Measurements from ENCODE around the gene SLC22A15. TPM values are rescaled to one million over a fixed set of nuclear protein-coding genes. Genes with fewer than 3 reads are reported as not detected.
"Not testable (repeated sequence)": the region's sequence is repeated elsewhere in the genome, so short reads cannot be mapped to it uniquely, and the experiment has no call there.

SLC22A15 gene
- total RNA-seq, 4 donors from 2014 or later, result 7.2 to 19.9 (median 8.8) TPM

- peaks cover 30% of the 10 kb centered on the region for H3K36me3 ChIP-seq
- DNase-seq (ENCODE audit: low spot score in 2 of 2), result no peak
- H3K4me1 ChIP-seq, result no peaks in the 10 kb centered on the region
- TF ChIP-seq POLR2A (IDR thresholded peaks at IDR 0.05) (no peak), CTCF (IDR thresholded peaks at IDR 0.05) (no peak), EP300 (IDR thresholded peaks at IDR 0.05) (no peak), POLR2AphosphoS5 (IDR thresholded peaks at IDR 0.05) (no peak)
- H3K9me3 ChIP-seq, result no peaks in the 10 kb centered on the region
- H3K4me3 ChIP-seq, result no peak overlapping the region
- H3K27me3 ChIP-seq, result no peaks in the 10 kb centered on the region
- 51% methylated on average over 3 of the region's 3 CpGs for WGBS
- H3K27ac ChIP-seq, result no peak overlapping the region
Measured at GRCh38 chr1:116033322-116033721, 57.0 kb downstream of the SLC22A15 start.

- peaks cover 37% of the 10 kb centered on the region for H3K36me3 ChIP-seq
- WGBS, result 85% methylated on average over 4 of the region's 4 CpGs
- no peak overlapping the region for H3K27ac ChIP-seq
- H3K27me3 ChIP-seq, result no peaks in the 10 kb centered on the region
- H3K4me1 ChIP-seq, result no peaks in the 10 kb centered on the region
- DNase-seq (ENCODE audit: low spot score in 2 of 2), result no peak
- TF ChIP-seq POLR2AphosphoS5 (IDR thresholded peaks at IDR 0.05), result no peak
- no peak for TF ChIP-seq EP300 (IDR thresholded peaks at IDR 0.05)
- TF ChIP-seq POLR2A (IDR thresholded peaks at IDR 0.05), result no peak
- TF ChIP-seq CTCF (IDR thresholded peaks at IDR 0.05), result no peak
- no peaks in the 10 kb centered on the region for H3K9me3 ChIP-seq
- no peak overlapping the region for H3K4me3 ChIP-seq
Measured at GRCh38 chr1:116036255-116036654, 59.9 kb downstream of the SLC22A15 start.

- 90% methylated on average over 1 of the region's 2 CpGs for WGBS
- Histone ChIP-seq H3K4me1 (no peaks in the 10 kb centered on the region), H3K27ac (no peak overlapping the region), H3K27me3 (no peaks in the 10 kb centered on the region), H3K4me3 (no peak overlapping the region), H3K9me3 (no peaks in the 10 kb centered on the region), H3K36me3 (peaks cover 25% of the 10 kb centered on the region)
- TF ChIP-seq EP300 (IDR thresholded peaks at IDR 0.05) (no peak), POLR2A (IDR thresholded peaks at IDR 0.05) (no peak), POLR2AphosphoS5 (IDR thresholded peaks at IDR 0.05) (no peak), CTCF (IDR thresholded peaks at IDR 0.05) (no peak)
- DNase-seq (ENCODE audit: low spot score in 2 of 2), result no peak
Measured at GRCh38 chr1:116038679-116039078, 62.4 kb downstream of the SLC22A15 start.

GRCh38 chr1:116044071-116044470, 67.8 kb downstream of the SLC22A15 start:
- Histone ChIP-seq H3K4me3 (no peak overlapping the region), H3K36me3 (peaks cover 3% of the 10 kb centered on the region)
- TF ChIP-seq EP300 (IDR thresholded peaks at IDR 0.05) (no peak), POLR2AphosphoS5 (IDR thresholded peaks at IDR 0.05) (no peak), POLR2A (IDR thresholded peaks at IDR 0.05) (no peak), CTCF (IDR thresholded peaks at IDR 0.05) (no peak)

GRCh38 chr1:116046933-116047332, 70.6 kb downstream of the SLC22A15 start:
- H3K9me3 ChIP-seq; DNase-seq (ENCODE audit: low spot score in 2 of 2); H3K36me3 ChIP-seq; H3K4me3 ChIP-seq; H3K27me3 ChIP-seq; H3K4me1 ChIP-seq; H3K27ac ChIP-seq: not testable (repeated sequence)
- WGBS, result 99% methylated on average over 7 of the region's 8 CpGs

More at GRCh38 chr1:116044071-116044470, 67.8 kb downstream of the SLC22A15 start:
- DNase-seq (ENCODE audit: low spot score in 2 of 2), result no peak
- Histone ChIP-seq H3K27me3 (no peaks in the 10 kb centered on the region), H3K4me1 (no peaks in the 10 kb centered on the region), H3K9me3 (no peaks in the 10 kb centered on the region), H3K27ac (no peak overlapping the region)
- WGBS, result 94% methylated on average over 4 of the region's 4 CpGs

- not testable (repeated sequence) for H3K27me3 ChIP-seq; DNase-seq (ENCODE audit: low spot score in 2 of 2); H3K4me3 ChIP-seq; H3K36me3 ChIP-seq; H3K27ac ChIP-seq; H3K4me1 ChIP-seq; H3K9me3 ChIP-seq
- 93% methylated on average over 16 of the region's 16 CpGs for WGBS
Measured at GRCh38 chr1:116051896-116052295, 75.6 kb downstream of the SLC22A15 start.

Measured in suprapubic skin (tissue), 4 donors.